Panc1 (cell line): ENCODE measurements around the gene UBE2Q2. TPM values are rescaled to one million over a fixed set of nuclear protein-coding genes. Genes with fewer than 3 reads are reported as not detected.

ENCODE experiments used
- ATAC-seq: fragments of 200-7000 bp; cut with Tn5 transposase; 2 replicates; pipeline ENCODE4 v1.9.1; 2020; ENCODE audit warnings: mild to moderate bottlenecking, moderate library complexity
- BruUV-seq: library from RNA; stranded (reverse); fragments of 400-500 nt; replicated peaks from 2 replicates; lab custom pipeline; 2021; lab: Mats Ljungman, UMichigan
- CTCF ChIA-PET: fragments of 300-600 bp; sonication (Branson Sonifier 250); formaldehyde crosslinking; loops from one replicate; lab custom pipeline; 2022; ENCODE audit warnings: antibody characterized with exemption; lab: Charles Lee
- POLR2A ChIA-PET: fragments of 300-600 bp; sonication (Branson Sonifier 250); formaldehyde crosslinking; loops from one replicate; lab custom pipeline; 2022; ENCODE audit warnings: antibody characterized with exemption; lab: Charles Lee
- DNase-seq: peaks from one replicate; pipeline ENCODE4 v3.0.0-alpha.2; 2010; ENCODE audit warnings: low read depth, low spot score
- H3K27ac ChIP-seq: 2 replicates; pipeline ENCODE4 v1.5.1; 2011; ENCODE audit warnings: mild to moderate bottlenecking, low read length, inconsistent platforms
- H3K27me3 ChIP-seq: fragments of 200-500 bp; sonication (Bioruptor generic); 2 replicates; pipeline ENCODE4 v1.6.0; 2014; ENCODE audit warnings: low read length, inconsistent platforms; ENCODE audit not compliant: control insufficient read depth, insufficient read depth
- H3K36me3 ChIP-seq: fragments of 200-500 bp; sonication (Bioruptor generic); 2 replicates; pipeline ENCODE4 v1.5.1; 2014; ENCODE audit warnings: inconsistent platforms, mild to moderate bottlenecking, low read length, moderate library complexity; ENCODE audit not compliant: control insufficient read depth, insufficient read depth
- H3K4me1 ChIP-seq: 2 replicates; pipeline ENCODE4 v1.5.1; 2011; ENCODE audit warnings: inconsistent platforms, mild to moderate bottlenecking, low read length, moderate library complexity; ENCODE audit not compliant: control insufficient read depth, insufficient read depth
- H3K4me3 ChIP-seq, 2 experiments: 2 replicates each; pipeline ENCODE4 v1.5.1; 2011 to 2012; ENCODE audit warnings: low read depth in 2 of 2, low read length in 2 of 2, mild to moderate bottlenecking in 2 of 2, inconsistent platforms in 1 of 2, moderate library complexity in 1 of 2
- H3K9me3 ChIP-seq: fragments of 200-500 bp; sonication (Bioruptor generic); 2 replicates; pipeline ENCODE4 v1.5.1; 2014; ENCODE audit warnings: low read depth, mild to moderate bottlenecking, inconsistent platforms, low read length, moderate library complexity; ENCODE audit not compliant: control insufficient read depth, insufficient read depth
- POLR2AphosphoS5 ChIP-seq: IDR thresholded peaks from 2 replicates; pipeline ENCODE4 v1.6.1; 2012; ENCODE audit warnings: mild to moderate bottlenecking, low read depth, low read length, moderate library complexity
- SIN3A ChIP-seq: IDR thresholded peaks from 2 replicates; pipeline ENCODE4 v1.6.1; 2012; ENCODE audit warnings: low read depth, mild to moderate bottlenecking, low read length, moderate library complexity, borderline replicate concordance; ENCODE audit not compliant: insufficient read depth
- TCF7L2 ChIP-seq: IDR thresholded peaks from 2 replicates; pipeline ENCODE4 v1.6.1; 2011; ENCODE audit warnings: mild to moderate bottlenecking, low read depth, low read length, inconsistent platforms
- in situ Hi-C: cut with HindIII; loops from 2 replicates; pipeline ENCODE4 v1.10.0; 2016; ENCODE audit warnings: low sequenced_read_pairs, low pct_unique_long_range_greater_than_20kb
- intact Hi-C: fragments of 100-400 bp; cut with micrococcal nuclease; formaldehyde crosslinking; loops from one replicate; pipeline ENCODE4 v1.10.0; 2022; ENCODE audit not compliant: unreplicated experiment
- total RNA-seq: library from RNA; stranded (reverse); gene quantifications from one replicate; pipeline ENCODE4 v1.2.1, GENCODE V29; 2021; ENCODE audit not compliant: unreplicated experiment
- TF ChIP-seq, protein P1 (sequence below), 2 experiments: IDR thresholded peaks; 2 replicates each; pipeline ENCODE4 v1.6.1; 2011 to 2012; ENCODE audit warnings: low read depth in 2 of 2, control low read depth in 1 of 2, low read length in 1 of 2, mild to moderate bottlenecking in 1 of 2, moderate library complexity in 1 of 2; ENCODE audit not compliant: insufficient read depth in 1 of 2
- TF ChIP-seq, protein P2 (sequence below): fragments of 450-650 bp; IDR thresholded peaks from 2 replicates; pipeline ENCODE4 v1.5.1; 2017; ENCODE audit warnings: mild to moderate bottlenecking

The UBE2Q2 gene
- total RNA-seq, 1 experiment from 2014 or later, result 39.2 TPM

DNA sequence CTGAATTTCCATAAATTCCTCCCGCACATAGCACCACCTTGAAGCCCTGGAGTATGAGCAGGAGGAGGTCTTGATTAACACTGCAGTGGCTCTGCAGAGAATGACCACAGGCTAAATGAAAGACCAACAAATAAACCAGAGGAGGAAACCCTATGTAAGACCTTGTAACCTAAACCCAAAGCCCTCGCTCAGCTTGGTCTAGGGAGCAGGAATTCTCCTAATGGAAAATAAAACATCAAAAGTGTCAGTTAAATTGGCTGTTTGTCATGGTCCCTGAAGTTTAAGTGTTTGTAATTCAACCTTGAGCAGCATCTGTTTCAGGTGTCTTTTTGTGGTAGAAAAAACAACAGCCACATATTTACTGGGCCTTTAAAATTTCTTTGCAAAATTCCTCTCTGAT lies 9.2 kb upstream of the UBE2Q2 start:
- ATAC-seq, result no peak
- POLR2A ChIA-PET, result no interaction called here
- H3K9me3 ChIP-seq, result no peaks in the 10 kb centered on the region
- no peak overlapping the region for H3K27ac ChIP-seq
- no peaks in the 10 kb centered on the region for H3K27me3 ChIP-seq
- TF ChIP-seq, protein P1, sequence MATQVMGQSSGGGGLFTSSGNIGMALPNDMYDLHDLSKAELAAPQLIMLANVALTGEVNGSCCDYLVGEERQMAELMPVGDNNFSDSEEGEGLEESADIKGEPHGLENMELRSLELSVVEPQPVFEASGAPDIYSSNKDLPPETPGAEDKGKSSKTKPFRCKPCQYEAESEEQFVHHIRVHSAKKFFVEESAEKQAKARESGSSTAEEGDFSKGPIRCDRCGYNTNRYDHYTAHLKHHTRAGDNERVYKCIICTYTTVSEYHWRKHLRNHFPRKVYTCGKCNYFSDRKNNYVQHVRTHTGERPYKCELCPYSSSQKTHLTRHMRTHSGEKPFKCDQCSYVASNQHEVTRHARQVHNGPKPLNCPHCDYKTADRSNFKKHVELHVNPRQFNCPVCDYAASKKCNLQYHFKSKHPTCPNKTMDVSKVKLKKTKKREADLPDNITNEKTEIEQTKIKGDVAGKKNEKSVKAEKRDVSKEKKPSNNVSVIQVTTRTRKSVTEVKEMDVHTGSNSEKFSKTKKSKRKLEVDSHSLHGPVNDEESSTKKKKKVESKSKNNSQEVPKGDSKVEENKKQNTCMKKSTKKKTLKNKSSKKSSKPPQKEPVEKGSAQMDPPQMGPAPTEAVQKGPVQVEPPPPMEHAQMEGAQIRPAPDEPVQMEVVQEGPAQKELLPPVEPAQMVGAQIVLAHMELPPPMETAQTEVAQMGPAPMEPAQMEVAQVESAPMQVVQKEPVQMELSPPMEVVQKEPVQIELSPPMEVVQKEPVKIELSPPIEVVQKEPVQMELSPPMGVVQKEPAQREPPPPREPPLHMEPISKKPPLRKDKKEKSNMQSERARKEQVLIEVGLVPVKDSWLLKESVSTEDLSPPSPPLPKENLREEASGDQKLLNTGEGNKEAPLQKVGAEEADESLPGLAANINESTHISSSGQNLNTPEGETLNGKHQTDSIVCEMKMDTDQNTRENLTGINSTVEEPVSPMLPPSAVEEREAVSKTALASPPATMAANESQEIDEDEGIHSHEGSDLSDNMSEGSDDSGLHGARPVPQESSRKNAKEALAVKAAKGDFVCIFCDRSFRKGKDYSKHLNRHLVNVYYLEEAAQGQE (IDR thresholded peaks at IDR 0.05; ENCODE audit: insufficient read depth in 1 of 2, low read depth in 2 of 2, low read length in 1 of 2), result no peak
- no peak for TF ChIP-seq POLR2AphosphoS5
- TF ChIP-seq, protein P2, sequence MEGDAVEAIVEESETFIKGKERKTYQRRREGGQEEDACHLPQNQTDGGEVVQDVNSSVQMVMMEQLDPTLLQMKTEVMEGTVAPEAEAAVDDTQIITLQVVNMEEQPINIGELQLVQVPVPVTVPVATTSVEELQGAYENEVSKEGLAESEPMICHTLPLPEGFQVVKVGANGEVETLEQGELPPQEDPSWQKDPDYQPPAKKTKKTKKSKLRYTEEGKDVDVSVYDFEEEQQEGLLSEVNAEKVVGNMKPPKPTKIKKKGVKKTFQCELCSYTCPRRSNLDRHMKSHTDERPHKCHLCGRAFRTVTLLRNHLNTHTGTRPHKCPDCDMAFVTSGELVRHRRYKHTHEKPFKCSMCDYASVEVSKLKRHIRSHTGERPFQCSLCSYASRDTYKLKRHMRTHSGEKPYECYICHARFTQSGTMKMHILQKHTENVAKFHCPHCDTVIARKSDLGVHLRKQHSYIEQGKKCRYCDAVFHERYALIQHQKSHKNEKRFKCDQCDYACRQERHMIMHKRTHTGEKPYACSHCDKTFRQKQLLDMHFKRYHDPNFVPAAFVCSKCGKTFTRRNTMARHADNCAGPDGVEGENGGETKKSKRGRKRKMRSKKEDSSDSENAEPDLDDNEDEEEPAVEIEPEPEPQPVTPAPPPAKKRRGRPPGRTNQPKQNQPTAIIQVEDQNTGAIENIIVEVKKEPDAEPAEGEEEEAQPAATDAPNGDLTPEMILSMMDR, result no peak
- TF ChIP-seq SIN3A, result no peak
- no peak for TF ChIP-seq TCF7L2
- H3K4me3 ChIP-seq, result no peak overlapping the region
- CTCF ChIA-PET, result no interaction called here
- no TSS peak for BruUV-seq
- H3K36me3 ChIP-seq, result no peaks in the 10 kb centered on the region
- in situ Hi-C loops (no loop called here), intact Hi-C loops (loop anchor here (10.0 kb wide), 1 partner anchor 231 kb away; no protein-coding TSS in a partner anchor)
- no peak for DNase-seq
- no peaks in the 10 kb centered on the region for H3K4me1 ChIP-seq

DNA sequence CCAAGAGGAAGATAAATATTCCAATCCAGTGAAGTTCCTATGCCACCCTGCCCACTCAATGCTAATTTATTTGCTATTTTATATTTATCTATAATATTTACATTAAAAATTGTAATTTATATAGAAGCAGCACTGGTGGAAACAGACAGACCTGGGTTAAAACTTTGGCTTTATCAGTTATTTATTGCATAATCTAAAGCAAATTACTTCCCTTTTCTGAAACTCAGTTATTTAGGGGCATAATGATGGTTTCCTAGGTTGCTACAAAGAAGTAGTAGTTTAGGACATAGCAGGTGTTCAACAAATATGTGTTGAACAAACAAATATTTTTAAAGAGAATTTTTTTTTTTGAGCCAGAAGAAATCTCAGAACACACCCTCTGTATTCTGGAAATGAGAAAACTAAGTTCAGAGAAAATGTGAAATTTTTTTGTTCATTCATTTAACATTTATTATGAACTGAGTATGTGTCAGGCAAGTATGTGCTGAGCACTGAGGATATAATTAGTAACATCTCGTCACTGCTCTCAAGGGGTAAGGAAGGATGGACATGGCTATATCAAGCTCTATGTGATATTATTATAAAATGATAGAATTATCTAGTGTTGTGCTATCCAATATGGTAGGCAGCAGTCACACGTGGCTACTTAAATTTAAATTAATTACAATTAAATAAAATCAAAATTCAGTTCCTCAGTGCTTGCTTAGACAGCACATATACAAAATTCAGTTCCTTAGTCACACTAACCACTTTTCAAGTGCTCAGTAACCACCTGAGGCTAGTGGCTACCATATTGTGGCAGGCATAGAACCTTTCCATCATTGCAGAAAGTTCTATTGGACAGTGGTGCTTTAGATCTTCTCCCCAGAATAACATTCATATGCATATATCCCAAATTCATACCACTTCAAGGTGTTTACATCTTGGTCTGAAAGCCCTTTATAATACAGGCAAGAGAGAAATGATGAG lies 7.0 kb upstream of the UBE2Q2 start:
- no peak overlapping the region for H3K27ac ChIP-seq
- intact Hi-C loops (loop anchor here (10.0 kb wide), 1 partner anchor 229 kb away; no protein-coding TSS in a partner anchor), in situ Hi-C loops (no loop called here)
- ATAC-seq (no peak), DNase-seq (no peak)
- ChIA-PET CTCF (no interaction called here), POLR2A (no interaction called here)
- no peaks in the 10 kb centered on the region for H3K9me3 ChIP-seq
- H3K27me3 ChIP-seq, result no peaks in the 10 kb centered on the region
- no peaks in the 10 kb centered on the region for H3K4me1 ChIP-seq
- no TSS peak for BruUV-seq
- H3K36me3 ChIP-seq, result no peaks in the 10 kb centered on the region
- no peak overlapping the region for H3K4me3 ChIP-seq
- TF ChIP-seq, protein P2, result no peak
- TF ChIP-seq, protein P1 (IDR thresholded peaks at IDR 0.05; ENCODE audit: insufficient read depth in 1 of 2, low read depth in 2 of 2, low read length in 1 of 2), result no peak
- no peak for TF ChIP-seq TCF7L2
- TF ChIP-seq SIN3A, result no peak
- TF ChIP-seq POLR2AphosphoS5, result no peak
